K562 (cell line): ENCODE results near the gene CNPPD1. TPM values are rescaled to one million over a fixed set of nuclear protein-coding genes. Genes with fewer than 3 reads are reported as not detected.

Experiments
- BRD9 ChIP-seq: fragments of 450-650 bp; IDR thresholded peaks from 2 replicates; pipeline ENCODE4 v1.6.1; 2018; ENCODE audit warnings: low read depth; ENCODE audit not compliant: partially characterized antibody
- C11orf30 ChIP-seq: fragments of 450-650 bp; IDR thresholded peaks from 2 replicates; pipeline ENCODE4 v1.6.1; 2016; ENCODE audit warnings: low read depth, mild to moderate bottlenecking
- E2F3 ChIP-seq: fragments of 250-450 bp; sonication (Bioruptor Pico); IDR thresholded peaks from 2 replicates; pipeline ENCODE4 v1.4.0; 2020; ENCODE audit warnings: mild to moderate bottlenecking
- GTF2E2 ChIP-seq: fragments of 200-800 bp; sonication (Bioruptor generic); IDR thresholded peaks from 2 replicates; pipeline ENCODE4 v1.6.1; 2016; ENCODE audit warnings: missing genetic modification characterization, missing compliant biosample characterization
- ILK ChIP-seq: fragments of 450-650 bp; IDR thresholded peaks from 2 replicates; pipeline ENCODE4 v1.6.1; 2016; ENCODE audit warnings: missing genetic modification characterization, low read depth, mild to moderate bottlenecking, missing compliant biosample characterization, moderate library complexity, borderline replicate concordance
- MAZ ChIP-seq, 2 experiments: fragments of 450-650 bp in 1 of 2; sonication (generic) in 1 of 2; formaldehyde crosslinking; IDR thresholded peaks in 1 of 2; conservative IDR thresholded peaks in 1 of 2; 2 replicates each; pipeline versions ENCODE4 v1.4.0 to v1.5.0; 2020; ENCODE audit warnings: mild to moderate bottlenecking in 1 of 2, missing genetic modification reagents in 1 of 2
- MYBL2 ChIP-seq, 2 experiments: fragments of 450-650 bp in 1 of 2; sonication (generic) in 1 of 2; formaldehyde crosslinking in 1 of 2; IDR thresholded peaks; 2 replicates each; pipeline versions ENCODE4 v1.6.1 to v1.8.1; 2017 to 2022; ENCODE audit warnings: borderline replicate concordance in 1 of 2, inconsistent platforms in 1 of 2, low read depth in 1 of 2, mild to moderate bottlenecking in 1 of 2, missing genetic modification reagents in 1 of 2, moderate library complexity in 1 of 2
- NFE2 ChIP-seq: IDR thresholded peaks from 2 replicates; pipeline ENCODE4 v1.6.1; 2014; ENCODE audit warnings: antibody characterized with exemption, low read depth
- NRF1 ChIP-seq, 2 experiments: fragments of 450-650 bp; IDR thresholded peaks in 1 of 2; conservative IDR thresholded peaks in 1 of 2; 2 replicates each; pipeline ENCODE4 v1.6.1; 2014; ENCODE audit warnings: mild to moderate bottlenecking in 2 of 2
- NUFIP1 ChIP-seq: fragments of 450-650 bp; IDR thresholded peaks from 2 replicates; pipeline ENCODE4 v1.6.1; 2018; ENCODE audit not compliant: partially characterized antibody
- RBM34 ChIP-seq: fragments of 200-400 bp; formaldehyde crosslinking; IDR thresholded peaks from 2 replicates; pipeline ENCODE4 v1.6.1; 2018; ENCODE audit warnings: low read length, borderline replicate concordance; ENCODE audit not compliant: insufficient read depth
- TAF1 ChIP-seq: IDR thresholded peaks from 2 replicates; pipeline ENCODE4 v1.6.1; 2011; ENCODE audit warnings: mild to moderate bottlenecking, low read length, moderate library complexity; ENCODE audit not compliant: insufficient read depth, control insufficient read depth, severe bottlenecking; ENCODE audit errors: extremely low read depth
- ZBTB7A ChIP-seq: IDR thresholded peaks from 2 replicates; pipeline ENCODE4 v1.6.1; 2011; ENCODE audit warnings: low read depth, mild to moderate bottlenecking, low read length, moderate library complexity, borderline replicate concordance; ENCODE audit not compliant: control insufficient read depth
- ZNF217 ChIP-seq: sonication (generic); formaldehyde crosslinking; IDR thresholded peaks from 2 replicates; pipeline ENCODE4 v1.8.0; 2022; ENCODE audit warnings: mild to moderate bottlenecking, missing genetic modification reagents
- ZNF23 ChIP-seq: fragments of 250-450 bp; sonication (Bioruptor Pico); IDR thresholded peaks from 2 replicates; pipeline ENCODE4 v1.4.0; 2020; ENCODE audit warnings: mild to moderate bottlenecking
- ZNF551 ChIP-seq: fragments of 250-450 bp; sonication (Bioruptor Pico); IDR thresholded peaks from 2 replicates; pipeline ENCODE4 v1.5.0; 2021; ENCODE audit warnings: mild to moderate bottlenecking, moderate library complexity
- polyA plus RNA-seq, 8 experiments: library from polyadenylated mRNA; depleted of rRNA in 4 of 8; stranded (reverse) in 5 of 8; unstranded in 3 of 8; fragments of >200 nt; fragmentation: Nextera tagmentation in 2 of 8; fragmentation: Illumina TruSeq in 1 of 8; extraction: Ambion mirVana in 2 of 8; extraction: Trizol in 1 of 8; gene quantifications; 2 replicates each; pipeline versions ENCODE4 v1.2.1 to v1.2.3, GENCODE V29; 2011 to 2014; ENCODE audit warnings: inconsistent platforms in 1 of 8, missing spikeins in 1 of 8
- total RNA-seq, 7 experiments: library from RNA; depleted of rRNA in 6 of 7; stranded (reverse); fragments of >200 nt in 6 of 7; fragmentation: Illumina TruSeq in 2 of 7; extraction: Trizol in 2 of 7; gene quantifications; 2 replicates each; pipeline versions ENCODE4 v1.2.1 to v1.2.3, GENCODE V29; 2011 to 2021; ENCODE audit warnings: low replicate concordance in 1 of 7
- TF ChIP-seq, protein P1 (sequence below): IDR thresholded peaks from 2 replicates; pipeline ENCODE4 v1.6.1; 2011; ENCODE audit not compliant: insufficient read length; ENCODE audit errors: extremely low read depth
- TF ChIP-seq, protein P2 (sequence below): fragments of 250-450 bp; sonication (Bioruptor Pico); IDR thresholded peaks from 2 replicates; pipeline ENCODE4 v1.5.1; 2021; ENCODE audit warnings: mild to moderate bottlenecking
- TF ChIP-seq, protein P3 (sequence below), 3 experiments: fragments of 200-800 bp in 1 of 3; sonication (Bioruptor generic) in 1 of 3; sonication (generic) in 1 of 3; formaldehyde crosslinking in 1 of 3; IDR thresholded peaks; 2 replicates each; pipeline versions ENCODE4 v1.6.1 to v1.8.0; 2016 to 2022; ENCODE audit warnings: mild to moderate bottlenecking in 2 of 3, missing compliant biosample characterization in 2 of 3, missing genetic modification characterization in 2 of 3, missing genetic modification reagents in 1 of 3
- TF ChIP-seq, protein P4 (sequence below): fragments of 450-650 bp; IDR thresholded peaks from 2 replicates; pipeline ENCODE4 v1.6.1; 2016; ENCODE audit warnings: mild to moderate bottlenecking

CNPPD1 gene
- total and polyA plus RNA-seq, 9 of the 15 experiments (the other 6 are each of a cell fraction or from before 2014, with no cell fraction given) = 9.9 to 53.5 (median 27.0) TPM

DNA sequence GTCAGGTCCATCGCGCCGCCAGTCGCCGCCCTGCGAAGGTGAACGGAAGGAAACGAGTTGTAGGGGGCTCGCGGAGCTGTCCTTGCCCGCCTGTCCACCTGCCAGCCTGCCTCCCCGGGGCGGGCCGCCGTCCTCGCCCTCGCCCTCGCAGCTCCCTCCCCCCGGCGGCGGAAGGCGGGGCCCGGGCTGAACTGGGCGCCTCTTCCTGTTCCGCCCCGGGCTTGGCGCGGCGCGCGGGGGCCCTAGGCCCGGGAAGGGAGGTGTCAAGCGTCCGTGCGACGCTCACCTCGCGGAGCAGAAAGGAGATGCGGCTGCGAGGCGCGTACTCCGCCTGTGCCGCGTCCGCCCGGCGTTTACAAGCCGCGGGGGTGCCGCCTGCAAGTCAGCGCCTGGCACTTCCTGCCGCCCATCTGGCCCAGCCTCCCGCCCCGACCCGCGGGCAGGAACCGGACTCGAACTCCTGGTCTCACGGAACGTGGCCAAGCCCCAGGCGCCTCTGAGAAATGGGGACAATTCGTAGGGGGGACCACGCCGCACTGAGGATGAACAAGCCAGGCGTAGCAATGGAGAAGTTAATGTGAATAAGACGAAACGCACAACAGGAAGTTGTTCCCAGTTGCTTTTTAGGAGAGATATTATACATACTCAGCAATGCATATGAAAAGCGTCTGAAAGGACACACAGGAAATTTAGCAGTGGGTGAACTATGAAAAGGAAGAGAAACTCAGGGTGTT is at the start of gene CNPPD1 (continued):
- TF ChIP-seq TAF1 = peak; percentile 60
- no peak for TF ChIP-seq ZBTB7A
- TF ChIP-seq NRF1 (conservative IDR thresholded peaks at IDR 0.05 in 1 of 2, IDR thresholded peaks at IDR 0.05 in 1 of 2) = peak in 1 of 2 experiments; percentile 23; a peak in 2 of 4 replicates
- TF ChIP-seq BRD9 = no peak
- TF ChIP-seq ILK (tag) = no peak
- no peak for TF ChIP-seq RBM34
- TF ChIP-seq, protein P1, sequence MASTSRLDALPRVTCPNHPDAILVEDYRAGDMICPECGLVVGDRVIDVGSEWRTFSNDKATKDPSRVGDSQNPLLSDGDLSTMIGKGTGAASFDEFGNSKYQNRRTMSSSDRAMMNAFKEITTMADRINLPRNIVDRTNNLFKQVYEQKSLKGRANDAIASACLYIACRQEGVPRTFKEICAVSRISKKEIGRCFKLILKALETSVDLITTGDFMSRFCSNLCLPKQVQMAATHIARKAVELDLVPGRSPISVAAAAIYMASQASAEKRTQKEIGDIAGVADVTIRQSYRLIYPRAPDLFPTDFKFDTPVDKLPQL = no peak
- TF ChIP-seq, protein P2, sequence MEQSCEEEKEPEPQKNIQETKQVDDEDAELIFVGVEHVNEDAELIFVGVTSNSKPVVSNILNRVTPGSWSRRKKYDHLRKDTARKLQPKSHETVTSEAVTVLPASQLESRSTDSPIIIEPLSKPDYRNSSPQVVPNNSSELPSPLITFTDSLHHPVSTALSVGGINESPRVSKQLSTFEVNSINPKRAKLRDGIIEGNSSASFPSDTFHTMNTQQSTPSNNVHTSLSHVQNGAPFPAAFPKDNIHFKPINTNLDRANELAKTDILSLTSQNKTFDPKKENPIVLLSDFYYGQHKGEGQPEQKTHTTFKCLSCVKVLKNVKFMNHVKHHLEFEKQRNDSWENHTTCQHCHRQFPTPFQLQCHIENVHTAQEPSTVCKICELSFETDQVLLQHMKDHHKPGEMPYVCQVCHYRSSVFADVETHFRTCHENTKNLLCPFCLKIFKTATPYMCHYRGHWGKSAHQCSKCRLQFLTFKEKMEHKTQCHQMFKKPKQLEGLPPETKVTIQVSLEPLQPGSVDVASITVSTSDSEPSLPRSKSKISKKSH (CRISPR knock-in tag) = no peak
- TF ChIP-seq ZNF23 (CRISPR knock-in tag) = no peak
- no peak for TF ChIP-seq ZNF217 (CRISPR knock-in tag)
- no peak for TF ChIP-seq NFE2
- no peak for TF ChIP-seq ZNF551 (CRISPR knock-in tag)
- TF ChIP-seq, protein P3, sequence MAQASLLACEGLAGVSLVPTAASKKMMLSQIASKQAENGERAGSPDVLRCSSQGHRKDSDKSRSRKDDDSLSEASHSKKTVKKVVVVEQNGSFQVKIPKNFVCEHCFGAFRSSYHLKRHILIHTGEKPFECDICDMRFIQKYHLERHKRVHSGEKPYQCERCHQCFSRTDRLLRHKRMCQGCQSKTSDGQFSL (CRISPR knock-in tag; IDR thresholded peaks at IDR 0.05) = no peak
- TF ChIP-seq, protein P3 (tag; IDR thresholded peaks at IDR 0.05) = no peak
- peak; percentile 60; the same call in 1 of the 2 replicates for TF ChIP-seq GTF2E2 (tag)
- TF ChIP-seq E2F3 (CRISPR knock-in tag) = peak; percentile 80
- TF ChIP-seq MAZ (CRISPR knock-in tag; conservative IDR thresholded peaks at IDR 0.05 in 1 of 2, IDR thresholded peaks at IDR 0.05 in 1 of 2) = peak; percentile 85 to 98
- TF ChIP-seq NUFIP1 = no peak
- no peak for TF ChIP-seq MYBL2 (IDR thresholded peaks at IDR 0.05; ENCODE audit: low read depth)
- TF ChIP-seq MYBL2 (CRISPR knock-in tag; IDR thresholded peaks at IDR 0.05; ENCODE audit: borderline replicate concordance) = no peak
- TF ChIP-seq C11orf30 = no peak
- TF ChIP-seq, protein P4, sequence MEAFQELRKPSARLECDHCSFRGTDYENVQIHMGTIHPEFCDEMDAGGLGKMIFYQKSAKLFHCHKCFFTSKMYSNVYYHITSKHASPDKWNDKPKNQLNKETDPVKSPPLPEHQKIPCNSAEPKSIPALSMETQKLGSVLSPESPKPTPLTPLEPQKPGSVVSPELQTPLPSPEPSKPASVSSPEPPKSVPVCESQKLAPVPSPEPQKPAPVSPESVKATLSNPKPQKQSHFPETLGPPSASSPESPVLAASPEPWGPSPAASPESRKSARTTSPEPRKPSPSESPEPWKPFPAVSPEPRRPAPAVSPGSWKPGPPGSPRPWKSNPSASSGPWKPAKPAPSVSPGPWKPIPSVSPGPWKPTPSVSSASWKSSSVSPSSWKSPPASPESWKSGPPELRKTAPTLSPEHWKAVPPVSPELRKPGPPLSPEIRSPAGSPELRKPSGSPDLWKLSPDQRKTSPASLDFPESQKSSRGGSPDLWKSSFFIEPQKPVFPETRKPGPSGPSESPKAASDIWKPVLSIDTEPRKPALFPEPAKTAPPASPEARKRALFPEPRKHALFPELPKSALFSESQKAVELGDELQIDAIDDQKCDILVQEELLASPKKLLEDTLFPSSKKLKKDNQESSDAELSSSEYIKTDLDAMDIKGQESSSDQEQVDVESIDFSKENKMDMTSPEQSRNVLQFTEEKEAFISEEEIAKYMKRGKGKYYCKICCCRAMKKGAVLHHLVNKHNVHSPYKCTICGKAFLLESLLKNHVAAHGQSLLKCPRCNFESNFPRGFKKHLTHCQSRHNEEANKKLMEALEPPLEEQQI = no peak
